Activated naive CD4-positive, alpha-beta T cell treated with anti-CD3 and anti-CD28 coated beads for 36 hours (primary cell): ENCODE results near the gene AVPR2. TPM values are rescaled to one million over a fixed set of nuclear protein-coding genes. Genes with fewer than 3 reads are reported as not detected.

ENCODE experiments used
- CTCF ChIA-PET: fragments of 350-600 bp; sonication (Branson Sonifier 250); formaldehyde crosslinking; loops from one replicate; lab custom pipeline; 2021; ENCODE audit warnings: antibody characterized with exemption; lab: Charles Lee
- DNase-seq: peaks from one replicate; pipeline ENCODE4 v3.0.0-alpha.2; 2020
- H3K27ac Mint-ChIP-seq: one replicate; pipeline ENCODE4 v1.8.0; 2021; ENCODE audit warnings: mild to moderate bottlenecking, mixed read lengths
- H3K27me3 Mint-ChIP-seq: one replicate; pipeline ENCODE4 v1.8.0; 2021; ENCODE audit warnings: low read depth, mixed read lengths
- H3K36me3 Mint-ChIP-seq: one replicate; pipeline ENCODE4 v1.8.0; 2021; ENCODE audit warnings: low read depth, mixed read lengths
- H3K4me1 Mint-ChIP-seq: one replicate; pipeline ENCODE4 v1.8.0; 2021; ENCODE audit warnings: low read depth, mixed read lengths
- H3K4me3 Mint-ChIP-seq: one replicate; pipeline ENCODE4 v1.8.0; 2021; ENCODE audit warnings: mild to moderate bottlenecking, moderate library complexity, mixed read lengths
- H3K9me3 Mint-ChIP-seq: one replicate; pipeline ENCODE4 v1.8.0; 2021; ENCODE audit warnings: mixed read lengths
- intact Hi-C: fragments of 100-400 bp; cut with micrococcal nuclease; formaldehyde crosslinking; loops from one replicate; pipeline ENCODE4 v1.15.1; 2023
- total RNA-seq, 2 experiments: library from RNA; stranded (reverse); gene quantifications; one replicate each; pipeline ENCODE4 v1.2.3, GENCODE V29; 2021

The AVPR2 gene
- not detected for total RNA-seq

DNA sequence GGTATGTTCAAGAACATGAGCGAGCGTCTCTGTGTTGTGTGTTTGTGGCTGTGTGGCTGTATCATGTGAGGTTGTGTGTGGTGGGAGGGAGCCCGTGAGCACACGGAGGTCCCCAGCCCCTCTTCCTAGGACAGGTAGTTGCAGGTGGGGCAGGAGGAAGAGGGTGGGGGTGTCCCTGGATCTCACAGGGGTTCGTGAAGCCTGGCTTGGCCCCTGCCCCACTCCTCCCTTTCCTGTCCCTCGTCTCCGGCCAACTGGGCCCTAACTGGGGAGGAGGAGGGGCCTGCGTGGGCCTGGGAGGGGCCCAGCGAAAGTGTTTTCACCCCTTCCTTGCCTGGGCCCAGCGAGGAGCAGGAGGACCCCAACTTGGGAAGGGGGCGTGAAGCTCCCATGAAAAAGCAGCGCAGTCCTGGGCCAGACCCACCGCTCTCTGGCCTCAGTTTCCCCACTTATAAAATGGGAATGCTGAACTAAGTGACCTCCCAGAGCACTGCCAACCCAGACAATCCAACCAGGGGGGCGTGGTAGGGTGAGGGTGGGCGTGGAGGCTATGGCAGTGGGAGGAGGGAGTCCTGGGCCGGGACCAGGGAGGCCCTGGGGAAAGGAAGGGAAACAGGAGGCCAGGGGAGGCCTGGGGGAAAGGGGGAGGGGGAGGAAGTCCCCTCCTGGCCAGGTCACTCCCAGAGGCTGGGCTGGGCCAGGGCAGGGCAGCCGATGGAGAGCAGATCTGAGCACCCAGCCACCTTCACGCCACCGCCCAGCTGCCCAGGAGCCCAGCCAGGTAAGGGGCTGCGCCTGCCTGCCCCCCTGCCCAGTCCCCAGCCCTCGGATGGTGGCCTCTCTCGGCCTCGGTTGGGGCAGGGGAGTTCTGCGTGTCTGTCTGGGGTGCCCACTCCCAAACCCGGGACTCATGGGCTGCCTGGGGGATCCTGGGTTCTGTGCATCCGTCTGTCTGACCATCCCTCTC, at the start of gene AVPR2:
TSS of gene AVPR2 (plus strand) at position 683 of the 967 bp plus-strand sequence. CDS start 473 bp downstream, outside the sequence.
- no peaks in the 10 kb centered on the region for H3K27me3 Mint-ChIP-seq
- H3K4me1 Mint-ChIP-seq = peaks cover 28% of the 10 kb centered on the region
- CTCF ChIA-PET = no interaction called here
- no peak for DNase-seq
- no peaks in the 10 kb centered on the region for H3K36me3 Mint-ChIP-seq
- H3K9me3 Mint-ChIP-seq = no peaks in the 10 kb centered on the region
- H3K4me3 Mint-ChIP-seq = no peak within 1 kb of the TSS
- intact Hi-C loops = no loop called here
- no peak within 1 kb of the TSS for H3K27ac Mint-ChIP-seq

DNA sequence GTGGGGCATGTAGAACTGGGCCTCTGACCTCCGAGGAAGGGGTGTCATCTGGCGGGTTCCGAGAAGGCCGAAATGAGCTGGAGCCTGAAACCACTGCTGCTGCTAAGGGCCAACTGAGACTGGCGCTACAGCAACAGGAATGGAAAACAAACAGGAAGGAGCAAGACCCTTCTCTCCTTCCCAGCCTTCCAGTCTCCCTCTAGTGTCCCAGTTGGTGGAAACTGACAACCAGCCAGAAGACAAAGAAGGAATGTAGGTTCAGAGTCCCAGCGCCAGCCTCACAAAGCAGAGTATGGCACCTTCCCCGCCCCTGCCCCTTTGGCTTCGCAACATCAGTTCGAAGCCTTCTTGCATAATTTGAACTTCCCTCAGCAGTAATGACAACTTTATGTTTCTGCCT, 49.8 kb upstream of the AVPR2 start:
- Mint-ChIP-seq H3K27ac (no peak overlapping the region), H3K4me1 (peaks cover 13% of the 10 kb centered on the region), H3K4me3 (no peak overlapping the region), H3K9me3 (no peaks in the 10 kb centered on the region), H3K27me3 (no peaks in the 10 kb centered on the region), H3K36me3 (no peaks in the 10 kb centered on the region)
- CTCF ChIA-PET = no interaction called here
- no peak for DNase-seq
- intact Hi-C loops = no loop called here

DNA sequence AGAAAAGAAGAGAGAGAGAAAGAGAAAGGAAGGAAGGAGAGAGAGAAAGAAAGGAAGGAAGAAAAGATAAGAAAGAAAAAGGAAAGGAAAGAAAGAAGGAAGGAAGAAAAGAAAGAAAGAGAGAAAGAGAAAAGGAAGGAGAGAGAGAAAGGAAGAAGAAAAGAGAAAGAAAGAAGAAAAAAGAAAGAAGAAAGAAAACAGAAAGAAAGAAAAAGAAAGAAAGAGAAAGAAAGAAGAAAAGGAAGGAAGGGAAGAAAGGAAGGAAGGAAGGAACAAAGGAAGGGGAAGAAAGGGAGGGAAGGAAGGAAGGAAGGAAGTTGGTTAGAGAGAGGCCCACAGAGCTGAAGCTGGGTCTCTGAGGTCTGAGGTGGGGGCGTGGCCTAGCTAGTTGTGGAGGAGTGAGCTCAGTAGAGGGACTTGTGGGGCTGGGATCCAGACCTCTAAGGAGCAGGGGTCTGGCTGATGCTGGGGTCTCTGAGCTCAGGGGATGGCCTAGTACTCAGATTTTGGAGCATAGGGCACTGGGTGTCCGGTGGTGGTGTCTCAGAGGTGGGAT, 47.0 kb upstream of the AVPR2 start:
- Mint-ChIP-seq H3K27ac (no peak overlapping the region), H3K27me3 (no peaks in the 10 kb centered on the region), H3K4me3 (no peak overlapping the region), H3K9me3 (no peaks in the 10 kb centered on the region), H3K36me3 (no peaks in the 10 kb centered on the region), H3K4me1 (peaks cover 13% of the 10 kb centered on the region)
- DNase-seq = no peak
- CTCF ChIA-PET = no interaction called here
- intact Hi-C loops = no loop called here

DNA sequence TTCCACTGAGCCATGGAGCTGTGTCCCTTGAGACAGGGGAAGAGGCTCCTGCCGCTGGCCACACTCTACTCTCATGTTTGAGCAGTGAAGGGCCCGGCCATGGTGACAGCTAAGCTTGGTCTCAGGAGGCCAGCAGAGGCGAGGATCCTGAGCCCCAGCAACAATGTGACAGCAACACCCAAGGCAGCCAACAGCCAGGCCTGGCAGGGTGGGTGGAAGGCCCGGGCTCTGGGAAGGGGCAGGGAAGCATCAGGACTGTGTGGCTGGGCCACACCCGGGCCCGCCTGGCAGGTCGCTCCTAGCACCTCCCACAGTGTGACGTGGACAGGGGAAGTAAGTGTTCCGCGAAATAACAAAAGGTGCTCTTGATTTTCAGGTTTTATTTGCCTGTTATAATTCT, 43.3 kb upstream of the AVPR2 start:
- H3K4me1 Mint-ChIP-seq = peaks cover 13% of the 10 kb centered on the region
- H3K27me3 Mint-ChIP-seq = no peaks in the 10 kb centered on the region
- no peak overlapping the region for H3K4me3 Mint-ChIP-seq
- no peak for DNase-seq
- no peaks in the 10 kb centered on the region for H3K9me3 Mint-ChIP-seq
- intact Hi-C loops = no loop called here
- CTCF ChIA-PET = no interaction called here
- no peaks in the 10 kb centered on the region for H3K36me3 Mint-ChIP-seq
- no peak overlapping the region for H3K27ac Mint-ChIP-seq

DNA sequence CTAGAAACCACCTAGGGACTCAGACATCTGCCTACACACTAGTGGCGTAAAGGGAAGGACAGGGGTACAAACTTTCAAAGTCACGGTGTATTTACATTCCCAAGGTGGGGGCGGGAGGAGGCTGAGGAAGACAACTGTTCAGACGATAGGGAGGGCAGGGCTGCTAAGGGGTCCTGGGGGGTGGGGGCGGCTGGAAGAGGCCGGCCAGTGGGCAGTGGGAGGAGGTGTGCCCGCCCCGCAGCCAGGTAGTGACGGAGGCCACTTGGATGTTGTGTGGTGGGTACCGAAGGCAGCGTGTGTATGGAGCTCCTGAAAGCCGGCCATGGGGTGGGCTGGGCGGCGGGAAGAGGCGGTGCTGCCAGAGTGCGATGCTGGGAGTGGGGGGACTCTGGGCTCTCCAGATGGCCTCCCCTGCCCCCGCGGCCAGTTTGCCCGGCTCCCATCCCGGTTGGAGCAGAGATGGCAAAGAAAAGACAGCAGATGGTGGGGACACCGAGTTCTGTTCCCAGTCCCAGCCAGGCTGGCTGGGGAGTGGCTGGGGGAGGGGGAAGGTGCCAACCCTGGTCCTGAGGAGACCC, 42.7 kb upstream of the AVPR2 start:
- CTCF ChIA-PET = no interaction called here
- intact Hi-C loops = no loop called here
- Mint-ChIP-seq H3K27me3 (no peaks in the 10 kb centered on the region), H3K4me1 (peaks cover 9% of the 10 kb centered on the region), H3K4me3 (no peak overlapping the region), H3K9me3 (no peaks in the 10 kb centered on the region), H3K36me3 (no peaks in the 10 kb centered on the region), H3K27ac (no peak overlapping the region)
- DNase-seq = no peak

GRCh38 chrX:153862369-153863250, 41.9 kb upstream of the AVPR2 start:
- no peaks in the 10 kb centered on the region for H3K27me3 Mint-ChIP-seq
- H3K36me3 Mint-ChIP-seq = no peaks in the 10 kb centered on the region
- peaks cover 2% of the 10 kb centered on the region for H3K4me1 Mint-ChIP-seq
- H3K9me3 Mint-ChIP-seq = no peaks in the 10 kb centered on the region
- no peak for DNase-seq
- intact Hi-C loops = no loop called here
- no peak overlapping the region for H3K4me3 Mint-ChIP-seq
- CTCF ChIA-PET = interaction anchor here (1.1 kb wide), 1 partner anchor 44 kb away, joined by 3 read pairs; no protein-coding TSS in a partner anchor
- no peak overlapping the region for H3K27ac Mint-ChIP-seq

- Mint-ChIP-seq H3K4me3 (no peak overlapping the region), H3K36me3 (no peaks in the 10 kb centered on the region), H3K9me3 (no peaks in the 10 kb centered on the region), H3K27me3 (no peaks in the 10 kb centered on the region), H3K27ac (no peak overlapping the region), H3K4me1 (no peaks in the 10 kb centered on the region)
- CTCF ChIA-PET = interaction anchor here (1.1 kb wide), 1 partner anchor 45 kb away, joined by 3 read pairs; no protein-coding TSS in a partner anchor
- no peak for DNase-seq
- intact Hi-C loops = no loop called here
Observed at GRCh38 chrX:153863251-153863991, 41.1 kb upstream of the AVPR2 start.

DNA sequence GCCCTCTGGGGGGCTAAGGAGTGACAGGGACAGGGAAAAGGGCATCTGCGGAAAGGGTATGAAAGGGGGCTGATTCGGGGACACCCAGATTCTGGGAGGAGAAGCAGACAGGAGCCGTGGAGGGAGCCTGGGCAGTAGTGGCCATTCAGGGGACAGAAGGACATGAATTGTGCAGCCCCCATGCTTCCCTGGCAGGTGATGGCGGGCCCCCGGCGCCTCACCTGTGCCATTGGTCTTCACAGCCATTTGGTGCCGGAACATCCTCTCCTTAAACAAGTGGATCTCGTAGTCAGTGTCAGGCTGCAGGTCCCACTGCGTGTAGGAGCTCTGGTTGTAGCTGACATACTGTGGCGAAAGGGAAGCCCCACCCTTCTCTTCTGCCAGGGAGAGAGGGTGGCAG, 40.4 kb upstream of the AVPR2 start:
- CTCF ChIA-PET = no interaction called here
- intact Hi-C loops = no loop called here
- Mint-ChIP-seq H3K9me3 (no peaks in the 10 kb centered on the region), H3K36me3 (no peaks in the 10 kb centered on the region), H3K4me1 (no peaks in the 10 kb centered on the region), H3K27ac (no peak overlapping the region), H3K27me3 (no peaks in the 10 kb centered on the region), H3K4me3 (no peak overlapping the region)
- DNase-seq = no peak

- no peaks in the 10 kb centered on the region for H3K36me3 Mint-ChIP-seq
- CTCF ChIA-PET = no interaction called here
Observed at GRCh38 chrX:153864561-153865320, 39.7 kb upstream of the AVPR2 start.

GRCh38 chrX:153865321-153865580, 39.2 kb upstream of the AVPR2 start:
- Mint-ChIP-seq H3K27me3 (no peaks in the 10 kb centered on the region), H3K4me3 (no peak overlapping the region), H3K27ac (no peak overlapping the region), H3K4me1 (no peaks in the 10 kb centered on the region), H3K9me3 (no peaks in the 10 kb centered on the region), H3K36me3 (no peaks in the 10 kb centered on the region)
- intact Hi-C loops = no loop called here
- CTCF ChIA-PET = no interaction called here
- no peak for DNase-seq

More at GRCh38 chrX:153864561-153865320, 39.7 kb upstream of the AVPR2 start:
- Mint-ChIP-seq H3K9me3 (no peaks in the 10 kb centered on the region), H3K4me3 (no peak overlapping the region), H3K27me3 (no peaks in the 10 kb centered on the region), H3K4me1 (no peaks in the 10 kb centered on the region), H3K27ac (no peak overlapping the region)
- DNase-seq = no peak
- intact Hi-C loops = no loop called here

GRCh38 chrX:153865685-153866084, 38.8 kb upstream of the AVPR2 start:
- Mint-ChIP-seq H3K4me1 (no peaks in the 10 kb centered on the region), H3K36me3 (no peaks in the 10 kb centered on the region), H3K9me3 (no peaks in the 10 kb centered on the region), H3K27me3 (no peaks in the 10 kb centered on the region), H3K4me3 (no peak overlapping the region), H3K27ac (no peak overlapping the region)
- DNase-seq = no peak
- CTCF ChIA-PET = no interaction called here
- intact Hi-C loops = no loop called here
